ENCODE data around the gene HLA-DQA1. TPM values are rescaled to one million over a fixed set of nuclear protein-coding genes. Genes with fewer than 3 reads are reported as not detected.
"Not testable (repeated sequence)": the region's sequence is repeated elsewhere in the genome, so short reads cannot be mapped to it uniquely, and the experiment has no call there.

HLA-DQA1 gene
- total and polyA plus RNA-seq, 5 donors from 2014 or later, result 4.2 to 86.7 (median 20.3) TPM

- Mint-ChIP-seq H3K36me3 (peaks cover 13% of the 10 kb centered on the region), H3K27ac (no peak overlapping the region), H3K27me3 (no peaks in the 10 kb centered on the region), H3K9me3 (peaks cover 0 to 6% (median 0%) of the 10 kb centered on the region in 7 donors), H3K4me3 (no peak overlapping the region), H3K4me1 (peaks cover 5 to 22% (median 18%) of the 10 kb centered on the region in 4 donors)
- ATAC-seq (ENCODE audit: low read depth in 2 of 2) (no peak), DNase-seq (no peak)
- Histone ChIP-seq H3K27me3 (ENCODE audit: control insufficient read depth, insufficient read depth, low read length) (no peaks in the 10 kb centered on the region), H3K27ac (ENCODE audit: insufficient read depth, low read length, poor library complexity, severe bottlenecking) (no peak overlapping the region), H3K9me3 (ENCODE audit: control insufficient read depth in 2 of 2, low read length in 2 of 2) (no peaks in the 10 kb centered on the region), H3K36me3 (ENCODE audit: control insufficient read depth, insufficient read depth, low read length) (no peaks in the 10 kb centered on the region), H3K4me3 (ENCODE audit: low read depth, low read length) (no peak overlapping the region), H3K4me1 (ENCODE audit: control insufficient read depth, insufficient read depth, low read length, poor library complexity, severe bottlenecking) (no peaks in the 10 kb centered on the region)
Observed at GRCh38 chr6:32655203-32655710, 18.1 kb downstream of the HLA-DQA1 start.

- Mint-ChIP-seq H3K36me3 (peaks cover 19% of the 10 kb centered on the region), H3K4me1 (peaks cover 5 to 36% (median 26%) of the 10 kb centered on the region in 4 donors), H3K4me3 (peak overlapping the region in 1 of 4 donors; percentile 32)
- not testable (repeated sequence) for H3K4me1 ChIP-seq (ENCODE audit: control insufficient read depth, insufficient read depth, low read length, poor library complexity, severe bottlenecking); H3K27me3 ChIP-seq (ENCODE audit: control insufficient read depth, insufficient read depth, low read length); ATAC-seq (ENCODE audit: low read depth in 2 of 2); H3K9me3 Mint-ChIP-seq; H3K27me3 Mint-ChIP-seq; H3K36me3 ChIP-seq (ENCODE audit: control insufficient read depth, insufficient read depth, low read length); H3K27ac ChIP-seq (ENCODE audit: insufficient read depth, low read length, poor library complexity, severe bottlenecking); H3K27ac Mint-ChIP-seq; DNase-seq; H3K9me3 ChIP-seq (ENCODE audit: control insufficient read depth in 2 of 2, low read length in 2 of 2); H3K4me3 ChIP-seq (ENCODE audit: low read depth, low read length)
Observed at GRCh38 chr6:32657329-32657728, 20.1 kb downstream of the HLA-DQA1 start.

DNA sequence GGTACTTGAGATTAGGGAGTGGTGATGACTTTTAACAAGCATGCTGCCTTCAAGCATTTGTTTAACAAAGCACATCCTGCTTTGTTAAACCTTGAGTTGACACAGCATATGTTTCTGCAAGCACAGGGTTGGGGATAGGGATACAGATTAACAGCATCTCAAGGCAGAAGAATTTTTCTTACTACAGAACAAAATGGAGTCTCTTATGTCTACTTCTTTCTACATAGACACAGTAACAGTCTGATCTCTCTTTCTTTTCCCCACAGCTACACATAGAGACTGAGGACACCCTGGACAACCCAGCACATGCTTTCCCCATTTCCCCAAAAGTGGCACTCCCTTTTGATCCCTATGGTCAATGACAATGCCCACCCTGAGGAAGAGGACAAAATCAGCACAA lies 20.6 kb downstream of the HLA-DQA1 start:
- not testable (repeated sequence) for H3K27me3 ChIP-seq (ENCODE audit: control insufficient read depth, insufficient read depth, low read length); H3K4me1 ChIP-seq (ENCODE audit: control insufficient read depth, insufficient read depth, low read length, poor library complexity, severe bottlenecking); DNase-seq; H3K27ac ChIP-seq (ENCODE audit: insufficient read depth, low read length, poor library complexity, severe bottlenecking); H3K27me3 Mint-ChIP-seq; H3K4me3 Mint-ChIP-seq; H3K36me3 ChIP-seq (ENCODE audit: control insufficient read depth, insufficient read depth, low read length); H3K4me3 ChIP-seq (ENCODE audit: low read depth, low read length); ATAC-seq (ENCODE audit: low read depth in 2 of 2); H3K9me3 ChIP-seq (ENCODE audit: control insufficient read depth in 2 of 2, low read length in 2 of 2); H3K9me3 Mint-ChIP-seq
- peaks cover 5 to 40% (median 25%) of the 10 kb centered on the region in 4 donors for H3K4me1 Mint-ChIP-seq
- H3K36me3 Mint-ChIP-seq, result peaks cover 19% of the 10 kb centered on the region
- H3K27ac Mint-ChIP-seq, result peak overlapping the region in 1 of 3 donors; percentile 18

DNA sequence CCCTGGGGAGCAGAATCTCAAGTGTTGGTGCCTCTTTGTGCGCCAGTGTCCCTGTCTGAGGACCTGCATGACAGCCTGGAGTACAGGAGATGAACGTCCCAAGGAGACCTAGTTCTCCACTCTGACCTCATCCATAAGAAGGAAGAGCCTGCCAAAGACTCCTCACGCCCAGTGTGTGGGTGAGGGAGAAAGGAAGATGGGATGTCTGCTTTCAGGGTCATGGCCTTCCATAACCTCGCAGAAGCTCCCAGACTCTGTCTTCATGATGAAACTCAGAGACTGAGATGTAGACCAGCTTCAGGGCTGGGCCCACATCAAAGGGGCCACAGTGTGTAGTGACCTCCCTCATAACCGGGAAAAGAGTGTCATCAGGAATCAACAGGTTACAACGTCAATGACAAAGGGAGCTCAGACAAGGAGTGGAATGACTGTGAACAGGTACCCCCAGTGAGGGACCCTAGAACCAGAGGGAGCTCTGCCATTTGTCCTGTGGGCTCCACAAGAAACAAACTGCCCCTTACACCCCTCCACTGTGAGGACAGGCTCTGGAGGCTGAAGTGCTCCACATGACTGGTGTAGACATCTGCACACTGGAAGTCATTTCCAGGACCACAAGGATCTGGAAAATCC lies 21.2 kb downstream of the HLA-DQA1 start:
- Mint-ChIP-seq H3K27me3 (no peaks in the 10 kb centered on the region), H3K36me3 (peaks cover 19% of the 10 kb centered on the region), H3K4me1 (peaks cover 5 to 44% (median 29%) of the 10 kb centered on the region in 4 donors), H3K9me3 (peaks cover 0 to 6% (median 0%) of the 10 kb centered on the region in 7 donors), H3K4me3 (no peak overlapping the region), H3K27ac (peak overlapping the region in 2 of 3 donors; percentile 18 to 59)
- DNase-seq (no peak), ATAC-seq (ENCODE audit: low read depth in 2 of 2) (no peak)
- H3K27me3 ChIP-seq (ENCODE audit: control insufficient read depth, insufficient read depth, low read length), result no peaks in the 10 kb centered on the region
- no peak overlapping the region for H3K4me3 ChIP-seq (ENCODE audit: low read depth, low read length)
- peaks cover 2% of the 10 kb centered on the region for H3K36me3 ChIP-seq (ENCODE audit: control insufficient read depth, insufficient read depth, low read length)
- H3K4me1 ChIP-seq (ENCODE audit: control insufficient read depth, insufficient read depth, low read length, poor library complexity, severe bottlenecking), result no peaks in the 10 kb centered on the region
- no peaks in the 10 kb centered on the region for H3K9me3 ChIP-seq (ENCODE audit: control insufficient read depth in 2 of 2, low read length in 2 of 2)
- H3K27ac ChIP-seq (ENCODE audit: insufficient read depth, low read length, poor library complexity, severe bottlenecking), result no peak overlapping the region

DNA sequence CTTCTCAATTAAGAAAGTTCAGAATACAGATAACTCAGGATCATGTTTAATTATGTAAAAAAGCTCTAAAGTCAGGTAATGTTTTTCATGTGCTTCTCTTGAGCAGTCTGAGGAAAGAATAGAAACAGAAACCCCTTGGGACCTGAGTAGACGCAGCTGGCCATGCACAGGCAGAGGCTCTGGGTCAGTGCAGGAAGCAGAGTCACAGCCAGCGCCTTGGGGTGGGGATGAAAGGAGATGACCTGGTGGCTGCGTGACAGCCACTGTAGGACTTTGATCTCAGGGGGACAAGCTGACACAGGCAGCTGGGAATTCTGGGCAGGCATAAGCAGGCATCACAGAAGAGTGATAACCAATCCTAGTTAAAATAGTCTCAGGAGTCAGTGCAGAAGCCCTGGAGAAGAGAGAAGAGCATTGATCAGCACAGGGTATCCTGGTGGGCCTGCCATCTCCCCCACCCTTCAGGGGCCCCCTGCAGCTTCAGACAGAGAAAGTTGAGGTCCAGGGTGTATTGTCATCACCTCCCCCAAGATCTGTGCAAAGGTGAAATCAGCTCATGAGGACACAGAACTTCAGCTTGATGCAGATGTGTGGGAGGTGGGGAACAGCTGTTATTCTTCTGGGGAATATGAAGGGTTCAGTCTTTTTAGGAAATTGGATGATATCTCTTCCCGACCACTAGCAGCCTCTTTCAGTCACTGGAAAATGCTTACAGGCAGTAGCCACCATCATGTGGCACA lies 22.8 kb downstream of the HLA-DQA1 start:
- no peak for DNase-seq
- H3K27me3 Mint-ChIP-seq, result no peaks in the 10 kb centered on the region
- H3K36me3 Mint-ChIP-seq, result peaks cover 19% of the 10 kb centered on the region
- peak overlapping the region in 2 of 4 donors; percentile 1 to 21 for H3K4me3 Mint-ChIP-seq
- H3K9me3 Mint-ChIP-seq, result peaks cover 0 to 4% (median 0%) of the 10 kb centered on the region in 7 donors
- Histone ChIP-seq H3K36me3 (ENCODE audit: control insufficient read depth, insufficient read depth, low read length) (peaks cover 2% of the 10 kb centered on the region), H3K27me3 (ENCODE audit: control insufficient read depth, insufficient read depth, low read length) (no peaks in the 10 kb centered on the region), H3K27ac (ENCODE audit: insufficient read depth, low read length, poor library complexity, severe bottlenecking) (peak overlapping the region; percentile 33), H3K4me1 (ENCODE audit: control insufficient read depth, insufficient read depth, low read length, poor library complexity, severe bottlenecking) (no peaks in the 10 kb centered on the region), H3K9me3 (ENCODE audit: control insufficient read depth in 2 of 2, low read length in 2 of 2) (no peaks in the 10 kb centered on the region), H3K4me3 (ENCODE audit: low read depth, low read length) (no peak overlapping the region)
- H3K27ac Mint-ChIP-seq, result peak overlapping the region; percentile 21 to 91 (median 69)
- ATAC-seq (ENCODE audit: low read depth in 2 of 2), result no peak
- H3K4me1 Mint-ChIP-seq, result peaks cover 5 to 50% (median 36%) of the 10 kb centered on the region in 4 donors

GRCh38 chr6:32662099-32662498 lies 24.9 kb downstream of the HLA-DQA1 start:
- Mint-ChIP-seq H3K27me3 (peaks cover 5% of the 10 kb centered on the region), H3K27ac (peak overlapping the region in 1 of 3 donors; percentile 95), H3K4me1 (peaks cover 9 to 67% (median 51%) of the 10 kb centered on the region in 4 donors), H3K4me3 (no peak overlapping the region), H3K9me3 (peaks cover 0 to 2% (median 0%) of the 10 kb centered on the region in 7 donors), H3K36me3 (peaks cover 19% of the 10 kb centered on the region)
- DNase-seq, result no peak
- Histone ChIP-seq H3K4me3 (ENCODE audit: low read depth, low read length) (no peak overlapping the region), H3K27ac (ENCODE audit: insufficient read depth, low read length, poor library complexity, severe bottlenecking) (no peak overlapping the region), H3K36me3 (ENCODE audit: control insufficient read depth, insufficient read depth, low read length) (peaks cover 2% of the 10 kb centered on the region), H3K9me3 (ENCODE audit: control insufficient read depth in 2 of 2, low read length in 2 of 2) (no peaks in the 10 kb centered on the region), H3K4me1 (ENCODE audit: control insufficient read depth, insufficient read depth, low read length, poor library complexity, severe bottlenecking) (peaks cover 9% of the 10 kb centered on the region), H3K27me3 (ENCODE audit: control insufficient read depth, insufficient read depth, low read length) (no peaks in the 10 kb centered on the region)
- no peak for ATAC-seq (ENCODE audit: low read depth in 2 of 2)

GRCh38 chr6:32662836-32663235 lies 25.6 kb downstream of the HLA-DQA1 start:
- DNase-seq, result no peak
- Histone ChIP-seq H3K4me1 (ENCODE audit: control insufficient read depth, insufficient read depth, low read length, poor library complexity, severe bottlenecking) (peaks cover 9% of the 10 kb centered on the region), H3K27ac (ENCODE audit: insufficient read depth, low read length, poor library complexity, severe bottlenecking) (no peak overlapping the region), H3K4me3 (ENCODE audit: low read depth, low read length) (no peak overlapping the region), H3K9me3 (ENCODE audit: control insufficient read depth in 2 of 2, low read length in 2 of 2) (no peaks in the 10 kb centered on the region), H3K27me3 (ENCODE audit: control insufficient read depth, insufficient read depth, low read length) (no peaks in the 10 kb centered on the region), H3K36me3 (ENCODE audit: control insufficient read depth, insufficient read depth, low read length) (peaks cover 2% of the 10 kb centered on the region)
- peaks cover 19% of the 10 kb centered on the region for H3K36me3 Mint-ChIP-seq
- peaks cover 11 to 70% (median 56%) of the 10 kb centered on the region in 4 donors for H3K4me1 Mint-ChIP-seq
- peak overlapping the region in 1 of 3 donors; percentile 95 for H3K27ac Mint-ChIP-seq
- peak overlapping the region in 3 of 4 donors; percentile 26 to 75 (median 28) for H3K4me3 Mint-ChIP-seq
- H3K9me3 Mint-ChIP-seq, result peaks cover 0 to 2% (median 0%) of the 10 kb centered on the region in 7 donors
- H3K27me3 Mint-ChIP-seq, result peaks cover 5% of the 10 kb centered on the region
- ATAC-seq (ENCODE audit: low read depth in 2 of 2), result no peak
